NCI-H524 treated with DMSO at 0.1 percent for 48 hours (cell line): ENCODE measurements around the gene ZNF750.

Source experiments
- DNase-seq: peaks from one replicate; lab custom pipeline; 2025; lab: John Stamatoyannopoulos, UW

The ZNF750 gene

GRCh38 chr17:82835122-82835521, 4.7 kb downstream of the ZNF750 start:
- DNase-seq: no peak

DNA sequence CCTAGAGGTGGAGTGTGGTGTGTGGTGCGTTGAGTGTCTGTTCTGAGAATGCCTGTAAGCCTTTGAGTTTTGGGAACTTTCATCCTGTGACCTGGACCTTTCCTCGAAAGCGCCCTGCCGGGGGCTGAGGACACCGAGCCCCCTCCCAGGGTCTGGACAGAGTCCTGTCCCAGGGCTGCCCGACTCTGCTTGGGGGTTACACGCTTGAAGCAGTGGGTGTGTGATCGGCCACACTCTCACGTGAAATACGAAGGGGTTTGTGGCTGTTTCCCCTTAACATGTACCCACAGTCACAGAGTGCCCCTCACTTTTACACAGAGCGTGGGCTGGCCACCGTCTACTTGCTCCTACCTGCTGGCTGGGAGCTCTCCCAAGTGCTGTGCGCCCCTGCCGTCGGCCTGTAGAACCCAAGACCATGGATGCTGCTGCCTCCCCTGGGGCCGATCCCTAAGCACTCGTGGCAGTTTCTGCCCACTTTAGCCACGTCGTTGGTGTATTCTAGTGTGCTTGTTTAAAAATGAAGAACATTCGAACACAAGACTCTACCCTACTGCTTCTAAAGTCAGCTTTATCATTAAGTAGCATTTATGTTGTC, 6.8 kb downstream of the ZNF750 start:
- DNase-seq: no peak

- no peak for DNase-seq
These were observed 7.4 kb downstream of the ZNF750 start for GRCh38 chr17:82832411-82832810.

- DNase-seq: no peak
These were observed 8.0 kb downstream of the ZNF750 start for GRCh38 chr17:82831818-82832200.

DNA sequence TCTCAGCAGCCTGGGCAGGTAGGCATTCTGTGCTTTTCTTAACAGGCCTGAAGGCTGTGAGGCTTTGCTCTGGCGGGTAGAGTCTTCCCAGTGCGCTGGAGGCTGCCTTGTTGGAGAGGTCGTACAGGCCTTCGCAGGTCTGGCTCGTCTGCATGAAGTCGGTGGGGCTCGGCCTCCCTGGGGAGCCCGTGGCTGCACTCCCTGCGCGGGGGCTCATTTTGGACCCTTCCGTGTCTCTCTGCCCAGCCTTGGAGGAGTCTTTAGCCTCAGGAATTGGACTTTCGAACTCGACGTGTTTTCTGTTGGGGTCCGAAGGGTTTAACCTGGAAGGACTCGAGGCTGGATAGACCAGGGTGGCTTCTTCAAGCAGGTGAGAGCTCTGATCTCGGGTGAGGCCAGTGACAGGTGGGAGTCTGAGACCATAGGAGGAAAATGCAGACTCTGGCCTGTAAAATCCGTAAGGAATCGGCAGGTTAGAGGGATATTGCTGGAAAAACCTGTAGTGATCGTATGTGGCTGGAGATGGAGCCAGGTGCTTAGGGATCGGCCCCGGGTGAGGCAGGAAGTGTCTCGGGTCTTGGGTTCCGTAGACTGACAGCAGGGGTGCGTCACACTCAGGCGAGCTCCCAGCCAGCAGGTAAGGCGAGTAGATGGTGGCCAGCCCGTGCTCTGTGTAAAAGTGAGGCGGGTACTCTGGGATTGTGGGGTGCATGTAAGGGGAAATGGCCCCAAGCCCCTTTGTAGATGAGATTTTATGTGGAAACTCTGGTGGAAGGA, 8.6 kb downstream of the ZNF750 start:
- no peak for DNase-seq

- DNase-seq: peak; percentile 2
These were observed 9.6 kb downstream of the ZNF750 start for GRCh38 chr17:82830249-82830661.

GRCh38 chr17:82828875-82829487, 10.8 kb downstream of the ZNF750 start:
- no peak for DNase-seq

DNA sequence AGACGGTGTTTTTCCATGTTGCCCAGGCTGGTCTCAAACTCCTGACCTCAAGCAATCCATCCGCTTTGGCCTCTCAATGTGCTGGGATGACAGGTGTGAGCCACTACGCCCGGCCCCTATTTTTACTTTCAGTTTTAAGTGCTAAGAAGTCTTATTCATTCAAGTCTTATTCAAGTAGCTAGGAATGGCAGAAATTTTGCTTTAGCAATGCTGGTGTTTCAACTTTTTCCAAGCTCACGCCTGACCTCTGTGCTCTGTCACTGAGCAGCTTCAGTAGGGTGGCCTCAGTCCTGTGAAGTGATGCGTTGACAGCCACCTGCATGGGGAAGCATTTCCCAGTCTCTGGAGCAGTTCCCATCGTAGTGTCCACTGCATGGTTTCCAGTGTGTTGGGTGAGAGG, 12.9 kb downstream of the ZNF750 start:
- DNase-seq: no peak

GRCh38 chr17:82826211-82826610, 13.6 kb downstream of the ZNF750 start:
- DNase-seq: no peak

- no peak for DNase-seq
These were observed 14.2 kb downstream of the ZNF750 start for GRCh38 chr17:82825540-82826124.

DNA sequence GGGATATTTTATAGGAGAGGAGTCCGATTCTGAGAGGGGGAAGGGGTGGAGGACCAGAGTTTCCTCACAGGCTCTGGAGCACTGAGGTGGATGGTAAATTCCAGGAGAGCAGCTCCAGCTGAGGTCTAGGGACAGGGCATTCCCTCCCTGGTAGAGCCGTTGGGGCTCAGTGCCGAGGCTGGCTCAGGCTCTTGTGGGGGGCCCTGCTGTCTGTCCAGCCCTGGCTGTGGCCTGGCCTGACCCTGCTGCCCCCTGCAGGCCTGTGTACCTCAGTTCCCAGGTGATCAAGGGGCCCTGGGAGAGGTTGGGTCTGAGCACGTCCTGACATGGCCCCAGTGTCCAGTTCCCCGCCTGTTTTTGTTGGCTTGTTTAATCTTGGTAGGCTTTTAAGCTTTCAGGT, 16.8 kb downstream of the ZNF750 start:
- no peak for DNase-seq

GRCh38 chr17:82822281-82822680, 17.5 kb downstream of the ZNF750 start:
- DNase-seq: no peak

- no peak for DNase-seq
These were observed 18.3 kb downstream of the ZNF750 start for GRCh38 chr17:82821554-82821953.

- DNase-seq: no peak
These were observed 19.3 kb downstream of the ZNF750 start for GRCh38 chr17:82820278-82821251.

- no peak for DNase-seq
These were observed 21.9 kb downstream of the ZNF750 start for GRCh38 chr17:82817947-82818346.

GRCh38 chr17:82816358-82816757, 23.5 kb downstream of the ZNF750 start:
- no peak for DNase-seq

GRCh38 chr17:82815790-82816305, 24.0 kb downstream of the ZNF750 start:
- no peak for DNase-seq

- DNase-seq: no peak
These were observed 24.5 kb downstream of the ZNF750 start for GRCh38 chr17:82815354-82815753.

- DNase-seq: no peak
These were observed 25.0 kb downstream of the ZNF750 start for GRCh38 chr17:82814834-82815233.

DNA sequence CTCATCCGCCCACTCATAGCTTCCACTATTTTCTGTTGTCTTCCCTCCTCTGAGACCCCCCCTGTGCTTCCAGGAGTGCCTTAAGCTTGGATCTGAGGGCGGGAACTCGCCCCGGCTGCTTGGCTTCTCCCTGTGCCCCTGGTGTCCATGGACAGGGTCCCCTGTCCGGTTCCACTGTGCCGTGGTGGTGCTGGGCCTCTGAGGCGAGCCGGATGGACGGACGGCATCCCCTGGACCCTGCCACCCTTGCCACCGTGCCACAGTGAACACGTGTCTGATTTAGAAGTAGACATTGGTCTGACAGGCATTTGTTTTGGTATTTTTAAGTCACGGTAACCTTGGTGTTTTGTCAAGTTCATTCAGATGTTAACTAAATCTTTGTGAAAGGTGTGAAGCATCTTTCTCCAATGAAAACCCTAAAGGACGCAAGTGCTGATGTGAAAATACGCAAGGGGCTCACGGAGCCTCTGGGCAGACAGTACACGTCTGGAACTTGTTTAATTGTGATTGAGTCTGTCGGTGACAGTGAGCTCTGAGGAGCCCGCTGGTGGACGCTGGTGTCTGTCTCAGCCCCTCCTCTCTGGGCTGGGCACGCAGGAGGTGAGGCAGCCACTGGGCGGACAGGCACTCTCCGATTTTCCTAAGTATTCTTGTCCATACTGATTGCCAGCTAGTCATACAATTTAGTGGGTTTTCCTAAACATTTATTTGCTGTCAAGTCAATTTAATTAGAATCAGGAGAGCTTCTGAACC, 26.3 kb downstream of the ZNF750 start:
- DNase-seq: no peak

GRCh38 chr17:82812601-82813000, 27.2 kb downstream of the ZNF750 start:
- no peak for DNase-seq
